NCI-H2227 treated with DMSO at 0.1 percent for 48 hours (cell line): Measurements from ENCODE around the gene DEPDC7.
"Not testable (repeated sequence)": the region's sequence is repeated elsewhere in the genome, so short reads cannot be mapped to it uniquely, and the experiment has no call there.

Source experiments
- DNase-seq: peaks from one replicate; lab custom pipeline; 2025; lab: John Stamatoyannopoulos, UW

Gene DEPDC7

GRCh38 chr11:33015621-33016551, at the start of gene DEPDC7:
Gene DEPDC7, plus strand, starts transcription at chr11:33015878. Its CDS starts 78 bp downstream, at chr11:33015956.
- peak; percentile 94 for DNase-seq

- DNase-seq: no peak
Observed at GRCh38 chr11:32968541-32968940, 47.1 kb upstream of the DEPDC7 start.

- not testable (repeated sequence) for DNase-seq
Observed at GRCh38 chr11:32972233-32972632, 43.4 kb upstream of the DEPDC7 start.

GRCh38 chr11:32972781-32973180, 42.9 kb upstream of the DEPDC7 start:
- no peak for DNase-seq

GRCh38 chr11:32982626-32983025, 33.1 kb upstream of the DEPDC7 start:
- no peak for DNase-seq

GRCh38 chr11:32983506-32983905, 32.2 kb upstream of the DEPDC7 start:
- DNase-seq: no peak

- no peak for DNase-seq
Observed at GRCh38 chr11:32985600-32985999, 30.1 kb upstream of the DEPDC7 start.

GRCh38 chr11:32987851-32988250, 27.8 kb upstream of the DEPDC7 start:
- DNase-seq: no peak

- no peak for DNase-seq
Observed at GRCh38 chr11:32990481-32990880, 25.2 kb upstream of the DEPDC7 start.

GRCh38 chr11:32991427-32991826, 24.3 kb upstream of the DEPDC7 start:
- DNase-seq: no peak

- DNase-seq: no peak
Observed at GRCh38 chr11:32991898-32992297, 23.8 kb upstream of the DEPDC7 start.

GRCh38 chr11:33000181-33000580, 15.5 kb upstream of the DEPDC7 start:
- DNase-seq: no peak

GRCh38 chr11:33001281-33001680, 14.4 kb upstream of the DEPDC7 start:
- no peak for DNase-seq

GRCh38 chr11:33001751-33002542, 13.7 kb upstream of the DEPDC7 start:
- no peak for DNase-seq

GRCh38 chr11:33005175-33005574, 10.5 kb upstream of the DEPDC7 start:
- DNase-seq: no peak

- DNase-seq: no peak
Observed at GRCh38 chr11:33006010-33006409, 9.7 kb upstream of the DEPDC7 start.

- DNase-seq: no peak
Observed at GRCh38 chr11:33013755-33014154, 1.9 kb upstream of the DEPDC7 start.

GRCh38 chr11:33016654-33017053, 976 bp downstream of the DEPDC7 start:
- DNase-seq: no peak

GRCh38 chr11:33017478-33017877, 1.8 kb downstream of the DEPDC7 start:
- no peak for DNase-seq

- DNase-seq: no peak
Observed at GRCh38 chr11:33017965-33018364, 2.3 kb downstream of the DEPDC7 start.

- no peak for DNase-seq
Observed at GRCh38 chr11:33018840-33019239, 3.2 kb downstream of the DEPDC7 start.

- DNase-seq: no peak
Observed at GRCh38 chr11:33021501-33021900, 5.8 kb downstream of the DEPDC7 start.

GRCh38 chr11:33021937-33022336, 6.3 kb downstream of the DEPDC7 start:
- no peak for DNase-seq
